ENCODE measurements around the gene C1orf50.

The C1orf50 gene

GRCh38 chr1:42759114-42759513, 7.9 kb upstream of the C1orf50 start:
- TF ChIP-seq POLR2AphosphoS5 (IDR thresholded peaks at IDR 0.05; ENCODE audit: low read depth, low read length) (no peak), TAF1 (IDR thresholded peaks at IDR 0.05; ENCODE audit: borderline replicate concordance, insufficient read depth, low read length) (no peak), FOXP2 (optimal IDR thresholded peaks at IDR 0.05; ENCODE audit: borderline replicate concordance, extremely low read depth, extremely low read length, insufficient read depth) (no peak), SIN3A (IDR thresholded peaks at IDR 0.05; ENCODE audit: borderline replicate concordance, insufficient read depth, low read length) (no peak), REST (IDR thresholded peaks at IDR 0.05; ENCODE audit: insufficient read depth in 1 of 2, low read depth in 2 of 2, low read length in 2 of 2) (no peak)

- TF ChIP-seq SIN3A (IDR thresholded peaks at IDR 0.05; ENCODE audit: borderline replicate concordance, insufficient read depth, low read length) (no peak), POLR2AphosphoS5 (IDR thresholded peaks at IDR 0.05; ENCODE audit: low read depth, low read length) (no peak), TAF1 (IDR thresholded peaks at IDR 0.05; ENCODE audit: borderline replicate concordance, insufficient read depth, low read length) (no peak), FOXP2 (optimal IDR thresholded peaks at IDR 0.05; ENCODE audit: borderline replicate concordance, extremely low read depth, extremely low read length, insufficient read depth) (no peak), REST (IDR thresholded peaks at IDR 0.05; ENCODE audit: insufficient read depth in 1 of 2, low read depth in 2 of 2, low read length in 2 of 2) (no peak)
These were observed 5.5 kb upstream of the C1orf50 start for GRCh38 chr1:42761567-42761966.

GRCh38 chr1:42762269-42762668, 4.8 kb upstream of the C1orf50 start:
- TF ChIP-seq SIN3A (IDR thresholded peaks at IDR 0.05; ENCODE audit: borderline replicate concordance, insufficient read depth, low read length) (no peak), REST (IDR thresholded peaks at IDR 0.05; ENCODE audit: insufficient read depth in 1 of 2, low read depth in 2 of 2, low read length in 2 of 2) (no peak), FOXP2 (optimal IDR thresholded peaks at IDR 0.05; ENCODE audit: borderline replicate concordance, extremely low read depth, extremely low read length, insufficient read depth) (no peak), POLR2AphosphoS5 (IDR thresholded peaks at IDR 0.05; ENCODE audit: low read depth, low read length) (no peak), TAF1 (IDR thresholded peaks at IDR 0.05; ENCODE audit: borderline replicate concordance, insufficient read depth, low read length) (no peak)

GRCh38 chr1:42765269-42765668, 1.8 kb upstream of the C1orf50 start:
- TF ChIP-seq TAF1 (IDR thresholded peaks at IDR 0.05; ENCODE audit: borderline replicate concordance, insufficient read depth, low read length) (no peak), SIN3A (IDR thresholded peaks at IDR 0.05; ENCODE audit: borderline replicate concordance, insufficient read depth, low read length) (no peak), REST (IDR thresholded peaks at IDR 0.05; ENCODE audit: insufficient read depth in 1 of 2, low read depth in 2 of 2, low read length in 2 of 2) (no peak), FOXP2 (optimal IDR thresholded peaks at IDR 0.05; ENCODE audit: borderline replicate concordance, extremely low read depth, extremely low read length, insufficient read depth) (no peak), POLR2AphosphoS5 (IDR thresholded peaks at IDR 0.05; ENCODE audit: low read depth, low read length) (no peak)

Data from PFSK-1 (cell line).